ENCODE data around the gene PCSK2.

- TF ChIP-seq CTCF (IDR thresholded peaks at IDR 0.05) (no peak), POLR2A (IDR thresholded peaks at IDR 0.05) (no peak)
These were observed 159.0 kb downstream of the PCSK2 start for GRCh38 chr20:17385798-17386197.
